Hindlimb muscle (tissue), 1 donor: ENCODE data around the gene DBT. TPM values are rescaled to one million over a fixed set of nuclear protein-coding genes. Genes with fewer than 3 reads are reported as not detected.

Experiments used
- DNase-seq: peaks from one replicate; pipeline ENCODE4 v3.0.0-alpha.2; 2013
- polyA plus RNA-seq: library from polyadenylated mRNA; unstranded; fragments of 120-200 nt; gene quantifications from one replicate; pipeline ENCODE4 v1.2.1, GENCODE V29; 2013; ENCODE audit not compliant: insufficient read length

Gene DBT
- polyA plus RNA-seq, 1 donor, result 11.8 TPM

DNA sequence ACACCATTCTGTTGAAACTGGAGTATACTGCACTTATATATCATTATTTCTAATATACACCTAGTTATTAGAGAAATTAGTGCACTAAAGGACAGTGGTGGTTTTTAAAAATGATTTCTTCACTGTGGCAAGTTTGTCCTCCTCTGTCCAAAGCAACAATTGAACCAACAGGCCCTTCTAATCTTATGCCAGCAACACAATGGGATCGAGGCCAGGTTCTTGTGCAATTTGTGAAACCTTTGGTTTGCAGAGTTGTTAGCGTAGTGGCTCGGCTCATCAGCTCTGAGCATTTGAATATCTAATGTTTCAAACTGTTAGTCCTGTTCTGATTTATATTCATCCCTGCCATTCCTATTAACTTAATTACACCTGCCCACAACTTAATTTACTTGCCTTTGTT, 61.7 kb downstream of the DBT start:
- DNase-seq, result no peak

DNA sequence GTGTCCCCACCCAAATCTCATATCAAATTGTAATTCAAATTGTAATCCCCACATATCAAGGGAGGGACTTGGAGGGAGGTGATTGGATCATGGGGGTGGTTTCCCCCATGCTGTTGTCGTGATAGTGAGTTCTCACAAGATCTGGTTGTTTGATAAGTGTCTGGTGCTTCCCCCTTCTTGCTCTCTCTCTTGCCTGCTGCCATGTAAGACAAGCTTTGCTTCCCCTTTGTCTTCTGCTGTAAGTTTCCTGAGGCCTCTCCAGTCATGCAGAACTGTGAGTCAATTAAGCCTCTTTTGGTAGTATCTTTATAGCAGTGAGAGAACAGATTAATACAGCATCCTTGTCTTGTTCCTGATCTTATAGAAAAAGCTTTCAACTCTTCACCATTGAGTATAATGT, 65.1 kb downstream of the DBT start:
- DNase-seq, result no peak

DNA sequence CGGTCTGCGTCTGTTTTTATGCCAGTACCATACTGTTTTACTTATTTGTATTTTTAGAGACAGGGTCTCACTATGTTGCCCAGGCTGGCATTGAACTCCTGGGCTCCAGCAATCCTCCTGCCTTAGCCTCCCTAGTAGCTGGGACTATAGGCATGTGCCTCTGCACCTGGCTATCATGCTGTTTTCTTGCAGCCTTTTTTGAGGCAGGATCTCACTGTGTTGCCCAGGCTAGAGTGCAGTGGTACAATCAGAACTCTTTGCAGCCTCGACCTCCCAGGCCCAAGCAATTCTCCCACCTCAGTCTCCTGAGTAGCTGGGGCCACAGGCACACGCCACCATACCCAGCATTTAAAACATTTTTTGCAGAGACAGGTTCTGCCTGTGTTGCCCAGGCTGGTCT, 66.3 kb downstream of the DBT start:
- DNase-seq, result no peak

DNA sequence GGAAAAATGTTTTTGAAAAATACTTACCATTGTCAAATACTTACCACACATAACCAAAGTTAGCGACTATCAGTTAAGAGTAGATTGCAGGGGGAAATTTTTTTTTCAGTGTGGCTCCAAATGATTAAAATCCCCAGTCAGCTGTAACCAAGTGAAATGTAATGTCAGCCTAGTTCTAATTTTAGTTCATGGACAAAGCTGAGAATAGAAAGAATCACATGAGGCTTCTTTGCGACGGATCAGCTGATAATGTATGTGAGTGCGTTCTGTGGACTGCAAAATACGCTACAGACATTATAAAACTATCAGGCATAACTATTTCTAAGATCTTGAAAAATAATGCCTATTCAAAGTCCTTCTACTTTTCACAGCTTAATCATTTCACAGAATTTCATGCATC, 71.5 kb downstream of the DBT start, which contains the start of gene LRRC39:
LRRC39 (minus strand) TSS at position 166 of the 400 bp plus-strand sequence. CDS start 9,740 bp downstream, outside the sequence.
- DNase-seq, result peak; percentile 10

DNA sequence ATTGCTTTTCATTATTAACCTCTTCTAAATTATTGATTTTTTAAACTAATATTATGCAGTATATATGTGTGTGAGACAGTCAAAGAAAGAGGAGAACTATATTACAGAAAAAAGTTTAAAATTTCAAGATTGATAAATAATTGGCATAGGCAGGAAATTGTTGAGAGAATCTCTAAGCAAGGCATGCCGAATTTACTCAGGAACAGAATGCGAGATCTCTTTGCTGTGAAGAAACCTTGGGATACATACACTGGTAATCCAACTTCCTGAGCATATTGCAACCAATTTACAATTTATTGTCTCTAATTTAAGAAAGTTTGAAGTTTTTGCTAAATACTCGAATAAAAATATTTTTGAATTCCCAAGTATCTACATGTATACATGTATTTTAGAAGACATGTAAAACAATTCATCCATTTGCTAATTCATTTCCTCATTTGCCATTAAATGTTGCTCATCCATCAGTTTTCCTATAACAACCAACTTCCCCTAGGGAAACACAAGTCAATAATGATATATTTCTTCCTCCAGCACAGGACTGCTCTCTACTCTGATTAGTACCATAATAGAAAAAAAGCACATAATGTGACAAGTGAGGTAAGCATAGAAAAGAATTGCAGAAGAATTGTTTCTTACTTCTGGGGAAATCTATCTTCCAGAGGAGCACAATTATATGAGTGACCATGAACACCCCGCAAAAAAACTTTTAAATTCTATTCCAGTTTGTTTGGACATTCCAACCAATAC, 72.2 kb downstream of the DBT start:
- DNase-seq, result no peak

DNA sequence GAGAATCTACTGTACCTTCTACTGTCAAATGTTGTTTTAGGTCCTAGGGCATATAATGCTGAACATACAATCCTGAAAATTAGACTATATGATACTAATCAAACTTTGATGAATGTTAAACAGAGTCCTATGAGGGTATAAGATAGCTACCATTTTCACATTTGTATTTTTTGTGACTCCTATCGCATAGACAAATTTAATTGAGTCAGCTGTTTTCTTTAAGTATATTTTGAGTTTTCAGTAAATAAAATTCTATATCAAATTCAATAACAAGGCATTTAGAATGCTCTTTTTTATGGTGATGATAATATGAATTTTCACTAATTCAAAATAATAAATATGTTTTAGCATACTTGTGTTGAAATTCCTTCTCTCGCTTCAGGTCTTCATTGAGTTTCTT, 81.6 kb downstream of the DBT start:
- no peak for DNase-seq

DNA sequence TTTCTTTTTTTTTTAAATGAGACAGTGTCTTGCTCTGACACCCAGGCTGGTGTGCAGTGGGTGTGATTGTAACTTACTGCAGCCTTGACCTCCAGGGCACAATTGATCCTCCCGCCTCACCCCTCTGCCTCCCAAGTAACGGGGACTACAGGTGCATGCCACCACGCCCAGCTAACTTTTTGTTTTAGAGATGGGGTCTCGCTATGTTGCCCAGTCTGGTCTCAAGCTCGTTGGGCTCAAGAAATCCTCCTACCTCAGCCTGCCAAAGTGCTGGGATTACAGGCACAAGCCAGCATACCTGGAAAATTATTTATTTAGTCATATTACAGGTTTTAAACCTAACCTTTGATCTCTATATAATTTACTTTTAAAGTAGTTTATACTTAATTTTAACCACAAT, 84.9 kb downstream of the DBT start:
- DNase-seq, result no peak

DNA sequence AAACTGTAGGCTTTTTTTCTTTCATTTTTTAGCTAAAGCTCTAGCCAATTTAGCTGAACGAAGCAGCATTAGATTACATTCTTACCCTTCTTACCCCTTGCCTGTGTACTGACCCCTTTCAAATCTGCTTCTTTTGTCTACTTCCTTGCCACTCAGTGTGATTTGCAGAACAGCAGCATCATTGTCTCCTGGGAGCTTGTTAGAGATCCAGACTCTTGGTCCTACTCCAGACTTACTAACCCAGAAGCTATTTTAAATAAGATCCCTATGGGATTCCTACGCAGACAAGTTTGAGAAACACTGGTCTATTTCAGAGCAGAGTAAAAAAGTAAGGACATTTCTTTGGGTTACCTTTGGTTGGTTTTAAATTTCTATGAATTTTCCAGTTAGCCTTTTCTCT, 85.4 kb downstream of the DBT start:
- peak; percentile 13 for DNase-seq

DNA sequence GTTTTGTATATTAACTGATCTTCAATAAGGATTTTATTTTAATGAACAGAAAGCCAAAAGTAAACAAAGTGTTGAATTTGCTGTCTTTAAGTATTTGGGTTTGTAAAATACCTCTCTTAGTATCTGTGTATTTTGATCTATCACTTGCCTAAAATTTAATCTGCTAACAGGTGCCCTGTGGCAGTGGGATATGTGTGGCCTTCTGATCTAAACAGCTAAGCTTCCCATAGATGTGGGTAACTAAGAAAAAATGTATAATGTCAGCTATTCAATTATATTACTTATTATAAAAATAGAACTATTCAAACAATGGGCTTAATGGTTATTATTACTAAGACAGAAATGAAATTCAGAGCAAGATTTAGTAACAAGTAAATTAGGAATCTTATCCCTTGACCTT, 86.8 kb downstream of the DBT start:
- no peak for DNase-seq

DNA sequence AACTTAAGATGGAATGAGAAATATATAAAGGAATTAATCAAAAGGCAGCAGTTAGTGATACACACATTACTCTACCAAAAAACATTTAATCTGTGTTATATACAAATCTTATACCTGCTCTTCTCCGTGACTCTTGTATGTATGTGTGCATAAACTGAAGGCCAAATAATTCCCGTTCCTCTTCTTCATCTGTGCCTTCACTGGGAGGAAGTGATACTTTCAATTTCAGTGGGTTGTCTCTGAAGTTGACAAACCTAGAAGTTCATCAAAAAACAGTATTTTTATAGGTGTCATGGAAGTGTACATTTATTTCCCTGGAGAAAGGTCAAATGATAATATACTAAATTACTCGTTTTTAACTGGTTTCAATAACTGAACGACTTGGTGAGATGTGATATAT, 97.4 kb downstream of the DBT start:
- no peak for DNase-seq

DNA sequence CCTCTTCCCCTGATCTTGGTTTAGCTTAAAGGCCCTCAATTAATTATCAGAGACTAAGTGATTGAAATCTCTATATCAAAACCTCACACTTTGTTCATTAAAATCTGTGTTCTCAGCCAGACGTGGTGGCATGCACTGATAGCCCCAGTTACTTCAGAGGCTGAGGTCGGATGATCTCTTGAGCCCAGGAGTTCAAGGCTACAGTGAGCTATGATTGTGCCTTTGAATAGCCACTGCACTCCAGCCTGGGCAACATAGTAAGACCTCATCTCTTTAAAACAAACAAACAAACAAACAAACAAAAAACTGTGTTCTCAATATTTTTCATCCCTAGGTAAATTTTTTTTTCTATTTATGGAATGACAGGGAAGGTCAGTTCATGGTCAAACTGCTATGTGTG, 98.0 kb downstream of the DBT start:
- no peak for DNase-seq

DNA sequence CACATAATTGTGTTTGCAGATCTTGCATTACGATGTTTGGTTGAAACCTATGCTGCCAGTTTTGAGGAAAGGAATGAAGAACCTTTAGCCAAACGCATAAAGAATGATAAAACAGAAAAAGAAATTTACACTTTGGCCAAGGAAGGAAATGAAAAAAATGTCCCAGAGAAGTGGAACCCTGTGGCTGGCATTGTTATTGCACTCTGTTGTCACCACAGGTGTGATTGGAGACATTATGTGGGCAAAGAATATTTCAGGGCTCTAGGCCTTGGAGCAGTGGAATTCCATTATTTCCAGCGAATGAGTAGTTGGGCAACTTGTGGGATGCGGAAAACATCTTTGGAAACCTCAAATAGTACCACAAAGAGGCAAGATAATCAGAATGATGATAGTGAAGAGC, 101.8 kb downstream of the DBT start:
- no peak for DNase-seq

DNA sequence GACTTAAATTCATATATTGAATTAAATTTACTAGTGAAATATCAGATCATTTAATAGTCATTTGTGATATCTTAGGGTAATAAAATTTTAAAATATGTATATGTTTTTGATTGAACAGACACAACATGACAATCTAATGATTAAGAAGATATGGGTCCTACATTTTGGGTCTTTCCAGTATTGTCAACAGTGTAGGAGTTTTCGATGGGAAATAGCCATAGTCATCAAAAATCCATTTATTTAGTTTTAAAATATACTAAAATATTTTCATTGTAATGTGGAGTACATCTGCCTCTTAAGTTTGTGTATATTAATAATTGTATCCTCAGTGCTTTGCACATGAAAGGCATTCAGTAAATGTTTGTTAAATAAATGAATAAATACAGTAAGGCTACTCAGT, 102.7 kb downstream of the DBT start:
- no peak for DNase-seq

DNA sequence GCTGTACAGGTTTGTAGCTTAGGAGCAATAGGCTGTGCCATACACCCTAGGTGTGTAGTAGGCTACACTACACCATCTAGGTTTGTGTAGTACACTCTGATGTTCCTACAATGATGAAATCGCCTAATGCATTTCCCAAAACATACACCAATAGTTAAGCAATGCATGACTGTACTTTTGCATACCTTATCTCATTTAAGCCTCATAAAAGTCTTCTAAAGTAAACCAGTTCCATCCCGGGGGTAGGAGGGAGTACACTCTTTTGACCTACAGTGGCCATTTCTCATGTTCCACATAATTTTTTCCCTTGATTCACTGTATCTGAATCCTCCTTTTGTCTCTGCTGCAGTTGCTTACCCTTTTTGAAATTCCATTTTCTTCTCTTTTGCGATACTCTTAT, 104.5 kb downstream of the DBT start:
- no peak for DNase-seq

DNA sequence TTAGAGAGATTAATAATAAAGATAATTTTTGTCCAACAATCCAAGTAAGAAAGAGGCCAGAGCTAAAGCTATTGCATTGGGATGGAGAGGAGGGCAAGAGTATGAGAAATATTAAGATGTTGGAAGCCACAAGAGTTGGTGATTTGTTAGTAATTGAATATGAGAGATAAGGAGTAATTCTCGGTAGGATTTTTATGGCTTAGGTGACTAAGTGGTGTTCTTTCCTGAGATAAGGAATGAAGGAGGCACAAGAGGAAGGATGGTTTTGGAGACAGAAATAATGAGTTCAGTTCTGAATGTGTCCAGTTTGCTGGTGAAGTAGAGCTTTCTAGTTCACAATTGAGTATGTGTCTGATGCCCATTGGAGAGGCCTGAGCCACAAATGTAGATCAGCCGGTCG, 107.3 kb downstream of the DBT start:
- DNase-seq, result no peak

DNA sequence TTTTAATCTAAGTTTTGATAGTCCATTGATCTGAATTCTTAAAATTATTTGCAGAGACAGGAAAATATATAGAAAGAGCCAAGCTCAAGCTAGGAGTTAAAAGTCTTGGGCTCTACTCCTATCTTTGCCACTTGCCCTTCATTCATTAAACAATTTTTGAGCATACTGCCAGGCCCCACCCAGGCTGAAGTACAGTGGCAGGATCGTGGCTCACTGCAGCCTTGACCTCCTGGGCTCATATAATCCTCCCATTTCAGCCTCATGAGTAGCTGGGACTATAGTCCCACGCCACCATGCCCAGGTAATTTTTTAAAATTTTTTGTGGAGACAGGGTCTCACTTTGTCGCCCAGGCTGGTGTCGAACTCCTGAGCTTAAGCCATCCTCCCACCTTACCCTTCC, 108.4 kb downstream of the DBT start:
- no peak for DNase-seq

DNA sequence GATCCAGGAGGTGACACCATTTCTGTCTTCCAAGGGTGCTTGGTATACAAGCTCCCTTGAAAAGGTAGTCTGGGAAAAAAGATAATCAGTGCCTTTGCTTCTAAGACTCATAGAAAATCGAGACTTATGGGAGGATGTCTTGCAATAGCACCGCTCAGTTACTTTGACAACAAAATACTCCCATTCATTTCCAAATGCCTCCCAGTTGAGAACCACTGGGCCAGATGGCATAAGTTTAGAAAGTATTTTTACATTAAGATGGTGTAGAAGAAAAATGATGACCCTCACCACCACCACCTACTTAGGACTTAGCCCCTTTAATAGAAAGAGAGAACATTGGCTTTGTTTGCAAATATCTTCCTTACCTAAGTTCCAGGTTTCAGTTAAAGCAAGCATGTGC, 112.0 kb downstream of the DBT start:
- DNase-seq, result no peak

Other genes starting within 250 kb of the DBT start
- 3.4 TPM for gene SASS6, start 116.9 kb downstream of the DBT start, polyA plus RNA-seq
- 25.2 TPM for gene TRMT13, start 116.7 kb downstream of the DBT start, polyA plus RNA-seq
- 213 TPM for gene LRRC39, start 71.6 kb downstream of the DBT start, polyA plus RNA-seq
- 31.9 TPM for gene RTCA, start 16.4 kb upstream of the DBT start, polyA plus RNA-seq
- 6.0 TPM for gene CDC14A, start 102.7 kb upstream of the DBT start, polyA plus RNA-seq